LNCAP (cell line): ENCODE data around the gene EIF4E.

Source experiments
- TF ChIP-seq, protein P1 (sequence below): fragments of 450-650 bp; IDR thresholded peaks from 2 replicates; pipeline ENCODE4 v1.5.1; 2017; ENCODE audit warnings: mild to moderate bottlenecking

EIF4E gene

GRCh38 chr4:98963538-98964433, 34.9 kb upstream of the EIF4E start:
- TF ChIP-seq, protein P1, sequence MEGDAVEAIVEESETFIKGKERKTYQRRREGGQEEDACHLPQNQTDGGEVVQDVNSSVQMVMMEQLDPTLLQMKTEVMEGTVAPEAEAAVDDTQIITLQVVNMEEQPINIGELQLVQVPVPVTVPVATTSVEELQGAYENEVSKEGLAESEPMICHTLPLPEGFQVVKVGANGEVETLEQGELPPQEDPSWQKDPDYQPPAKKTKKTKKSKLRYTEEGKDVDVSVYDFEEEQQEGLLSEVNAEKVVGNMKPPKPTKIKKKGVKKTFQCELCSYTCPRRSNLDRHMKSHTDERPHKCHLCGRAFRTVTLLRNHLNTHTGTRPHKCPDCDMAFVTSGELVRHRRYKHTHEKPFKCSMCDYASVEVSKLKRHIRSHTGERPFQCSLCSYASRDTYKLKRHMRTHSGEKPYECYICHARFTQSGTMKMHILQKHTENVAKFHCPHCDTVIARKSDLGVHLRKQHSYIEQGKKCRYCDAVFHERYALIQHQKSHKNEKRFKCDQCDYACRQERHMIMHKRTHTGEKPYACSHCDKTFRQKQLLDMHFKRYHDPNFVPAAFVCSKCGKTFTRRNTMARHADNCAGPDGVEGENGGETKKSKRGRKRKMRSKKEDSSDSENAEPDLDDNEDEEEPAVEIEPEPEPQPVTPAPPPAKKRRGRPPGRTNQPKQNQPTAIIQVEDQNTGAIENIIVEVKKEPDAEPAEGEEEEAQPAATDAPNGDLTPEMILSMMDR = no peak

GRCh38 chr4:98961770-98962169, 32.8 kb upstream of the EIF4E start:
- TF ChIP-seq, protein P1 = no peak

DNA sequence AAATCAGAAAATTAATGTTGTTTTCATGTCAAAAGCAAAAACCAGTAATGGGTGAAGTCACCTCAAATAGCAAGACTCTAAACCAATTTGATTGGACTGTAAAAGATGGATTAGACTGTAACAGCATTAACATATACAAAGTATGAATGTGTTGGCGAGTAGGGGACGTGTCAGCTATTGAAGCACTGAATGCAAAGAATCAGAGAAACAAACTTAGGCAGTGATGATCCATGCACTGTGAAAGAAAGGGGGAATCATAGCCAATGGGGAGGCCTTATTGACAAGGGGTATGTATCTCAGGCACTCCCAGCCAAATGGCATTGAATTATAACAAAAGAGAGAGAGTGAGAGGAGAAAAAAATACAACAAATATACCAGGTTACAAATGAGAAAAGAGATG, 30.5 kb upstream of the EIF4E start:
- TF ChIP-seq, protein P1 = no peak

DNA sequence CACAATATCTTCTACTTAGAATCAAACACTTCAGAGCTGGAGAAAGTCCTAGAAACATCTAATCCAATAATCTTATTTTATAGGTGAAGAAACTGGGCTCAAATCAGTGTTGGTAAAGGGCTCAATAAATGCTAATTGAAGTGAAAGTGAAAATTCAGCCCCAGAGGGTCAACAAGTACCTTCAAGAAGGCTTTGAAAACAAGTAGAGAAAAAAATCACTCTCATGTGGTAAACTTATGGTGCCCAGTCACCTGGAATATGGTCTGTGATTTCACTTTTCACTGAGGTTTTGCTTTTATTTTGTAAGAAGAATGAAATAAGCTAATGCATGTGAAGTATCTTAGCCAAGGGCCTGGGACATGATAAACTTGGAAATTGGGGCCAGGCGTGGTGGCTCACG, 29.1 kb upstream of the EIF4E start:
- TF ChIP-seq, protein P1 = no peak

DNA sequence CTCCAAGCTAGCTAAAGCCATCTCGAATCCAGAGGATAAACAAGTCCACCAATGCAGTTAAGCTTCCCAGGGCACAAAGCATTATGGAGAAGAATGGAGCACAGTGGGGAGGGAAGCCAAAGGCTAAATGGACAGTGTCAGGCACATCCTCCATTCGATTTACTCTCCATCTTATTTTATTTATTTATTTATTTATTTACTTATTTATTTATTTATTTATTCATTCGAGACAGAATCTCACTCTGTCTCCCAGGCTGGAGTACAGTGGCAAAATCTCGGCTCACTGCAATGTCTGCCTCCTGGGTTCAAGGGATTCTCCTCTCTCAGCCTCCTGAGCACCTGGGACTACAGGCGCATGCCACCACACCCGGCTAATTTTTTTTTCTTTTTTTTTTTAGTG, 26.3 kb upstream of the EIF4E start:
- TF ChIP-seq, protein P1 = no peak

GRCh38 chr4:98951710-98952109, 22.8 kb upstream of the EIF4E start:
- TF ChIP-seq, protein P1 = no peak

- TF ChIP-seq, protein P1 = no peak
Observed at GRCh38 chr4:98950925-98951324, 22.0 kb upstream of the EIF4E start.
